HG03520 (cell line): ENCODE results near the gene CAMTA1.
"Not testable (repeated sequence)": the region's sequence is repeated elsewhere in the genome, so short reads cannot be mapped to it uniquely, and the experiment has no call there.

Experiments
- ATAC-seq: cut with Tn5 transposase; IDR thresholded peaks from one replicate; pipeline ENCODE4 v1.9.1; 2021; ENCODE audit warnings: mild to moderate bottlenecking, moderate library complexity; ENCODE audit not compliant: unreplicated experiment

CAMTA1 gene

DNA sequence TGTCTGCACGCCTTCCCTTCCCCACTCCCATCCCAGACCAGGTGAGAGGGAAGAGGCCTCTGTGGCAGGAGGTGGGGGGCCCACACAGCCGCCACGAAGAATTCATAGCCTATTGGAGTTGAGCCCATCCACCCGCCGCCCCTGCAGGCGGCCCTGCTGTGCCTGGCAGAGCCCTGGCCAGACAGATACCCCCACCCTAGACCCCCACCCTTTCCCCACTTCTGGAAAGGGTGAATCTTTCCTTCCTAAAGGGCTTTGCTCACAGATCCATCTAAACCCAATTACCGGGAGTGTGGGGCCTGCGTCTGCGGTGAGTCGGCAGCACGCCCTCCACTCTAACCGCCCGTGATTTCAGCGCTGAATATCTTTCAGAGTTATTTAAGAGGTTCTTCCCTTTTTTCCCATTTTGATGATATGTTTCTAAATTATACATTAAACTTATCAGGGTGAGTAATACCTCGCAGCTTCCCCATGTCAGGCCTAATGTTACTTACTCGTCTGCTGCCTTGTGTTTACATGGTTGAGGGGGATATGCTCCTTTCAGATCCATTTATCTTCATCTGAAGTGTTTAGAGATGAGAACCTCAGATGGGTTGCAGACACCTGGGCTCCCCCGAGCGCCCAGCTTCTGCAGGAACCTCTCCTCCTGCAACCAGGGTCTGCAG lies 802.0 kb downstream of the CAMTA1 start:
- no peak for ATAC-seq

DNA sequence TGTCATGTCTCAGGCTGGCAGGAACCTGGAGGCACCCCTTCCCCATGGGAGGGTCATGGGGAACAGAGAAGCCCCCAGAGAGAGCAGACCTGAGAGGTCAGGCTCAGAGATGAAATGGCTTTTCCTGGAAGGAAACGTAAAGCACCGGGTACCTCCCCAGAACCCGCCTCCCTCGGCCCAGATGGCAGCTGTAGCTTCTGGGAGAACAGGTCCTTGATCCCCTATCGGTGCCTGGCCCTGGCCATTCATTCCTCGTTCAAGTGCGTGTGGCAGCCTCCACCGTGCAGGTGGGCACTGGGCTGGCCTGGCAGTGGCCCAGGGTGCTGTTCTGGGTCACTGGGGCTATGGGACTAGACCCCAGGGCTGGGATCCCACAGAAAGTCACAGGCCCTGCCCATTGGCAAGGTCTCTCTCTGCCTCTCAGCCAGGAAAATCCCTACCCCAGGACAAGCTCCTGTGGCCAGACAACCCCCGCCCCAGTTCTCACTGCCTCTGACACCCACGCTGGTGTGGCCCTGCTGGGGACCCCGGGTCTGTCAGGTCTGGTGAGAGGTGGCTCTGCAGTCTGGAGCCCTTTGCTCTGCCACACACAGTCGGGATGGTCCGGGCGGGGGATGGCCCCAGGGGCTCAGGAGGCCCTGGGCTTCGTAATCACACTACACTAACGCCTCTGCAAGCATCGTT lies 802.7 kb downstream of the CAMTA1 start:
- no peak for ATAC-seq

DNA sequence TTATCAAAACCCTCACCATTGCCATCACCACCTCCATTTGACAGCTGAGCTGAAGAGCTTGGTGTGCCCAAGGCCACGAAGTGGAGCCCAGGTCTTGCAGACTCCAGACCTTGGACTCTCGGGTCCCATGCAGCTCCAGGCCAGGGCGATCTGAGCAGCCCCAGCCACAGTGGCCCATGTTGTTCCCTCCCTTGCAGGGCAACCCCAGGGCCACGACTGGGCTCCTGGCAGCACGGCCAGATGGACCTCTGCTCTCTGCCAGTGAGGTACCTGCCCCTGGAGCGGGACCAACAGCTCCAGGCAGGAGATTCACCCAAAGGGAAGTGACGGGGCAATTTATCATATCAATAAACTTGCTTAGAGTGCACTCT lies 803.2 kb downstream of the CAMTA1 start:
- no peak for ATAC-seq

DNA sequence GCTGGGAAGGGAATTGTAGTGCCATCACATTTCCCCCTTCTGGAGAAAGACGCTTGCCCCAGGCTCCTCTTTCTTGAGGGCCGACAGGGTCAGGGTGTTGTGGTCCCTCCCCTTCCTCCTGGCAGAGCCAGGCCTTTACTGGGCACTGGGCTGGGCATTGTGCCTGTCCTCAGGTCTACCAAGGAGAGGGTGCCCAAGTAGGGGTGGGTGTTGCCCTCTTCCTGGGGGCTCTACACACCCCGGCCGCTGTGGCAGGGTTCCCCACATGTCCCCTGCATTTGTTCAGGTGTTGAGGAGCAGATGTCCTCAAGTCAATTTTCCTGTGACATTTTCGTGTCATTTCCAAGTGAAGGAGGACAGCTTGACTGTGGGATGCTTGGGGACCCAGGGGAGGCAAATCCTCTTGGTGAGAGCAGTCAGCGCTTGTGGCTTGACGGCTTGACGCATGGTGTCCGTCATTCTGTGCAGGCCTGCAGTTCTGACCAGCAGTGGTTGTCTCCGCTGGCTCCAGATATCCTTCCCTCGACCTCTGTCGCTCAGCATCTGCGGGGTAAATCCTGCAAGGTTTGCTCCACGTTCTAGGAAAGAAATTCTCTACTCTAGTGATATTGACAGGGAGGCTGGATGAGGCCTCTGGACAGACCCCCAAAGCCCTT lies 804.0 kb downstream of the CAMTA1 start:
- ATAC-seq, result no peak

DNA sequence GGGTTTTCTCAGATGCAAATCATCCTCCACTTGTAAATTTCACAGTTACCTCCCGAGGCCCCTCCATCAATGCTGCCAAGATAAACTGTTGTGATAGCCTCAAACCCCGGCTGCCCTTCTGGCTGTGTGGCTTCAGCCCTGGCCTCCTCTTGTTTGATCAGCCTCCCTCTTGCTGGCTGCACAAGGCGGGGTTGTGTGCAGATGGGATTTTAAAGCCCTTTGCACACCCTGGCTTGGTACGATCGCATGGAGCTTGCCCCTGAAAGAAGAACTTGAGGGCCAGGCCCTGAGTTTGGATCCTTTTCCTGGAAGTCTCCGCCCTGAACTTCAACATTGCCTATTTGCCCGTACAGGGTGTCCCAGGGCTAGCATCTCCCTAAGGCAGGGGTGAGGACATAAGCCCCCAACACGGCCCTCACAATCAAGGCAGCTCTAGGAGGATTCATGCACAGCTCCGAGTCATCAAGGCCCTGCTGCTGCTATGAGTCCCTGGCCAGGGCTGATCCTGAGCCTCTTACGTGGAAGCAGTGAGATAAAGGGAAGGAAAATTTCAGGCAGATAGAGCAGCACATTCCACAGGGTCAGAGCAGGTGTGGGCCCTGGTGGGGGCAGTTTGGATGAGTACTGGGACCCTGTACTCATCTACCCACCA lies 804.6 kb downstream of the CAMTA1 start:
- no peak for ATAC-seq

DNA sequence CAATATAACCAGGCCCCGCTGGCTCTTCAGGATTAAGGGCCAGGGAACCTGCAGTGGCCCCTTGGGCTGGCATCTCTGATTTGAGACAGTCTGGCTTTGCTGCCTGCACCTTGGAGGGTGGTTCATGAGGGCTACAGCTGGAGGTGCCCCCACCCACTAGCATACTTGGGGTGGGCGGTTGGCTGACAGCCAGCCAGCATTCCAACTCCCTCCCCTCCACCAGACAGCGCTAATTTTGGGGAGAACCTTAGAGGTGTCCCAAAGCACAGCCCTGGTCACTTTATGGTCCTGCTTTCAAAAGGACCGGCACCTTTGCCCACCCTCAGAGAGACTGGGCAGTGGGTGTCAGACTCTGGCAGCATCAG lies 805.2 kb downstream of the CAMTA1 start:
- no peak for ATAC-seq

DNA sequence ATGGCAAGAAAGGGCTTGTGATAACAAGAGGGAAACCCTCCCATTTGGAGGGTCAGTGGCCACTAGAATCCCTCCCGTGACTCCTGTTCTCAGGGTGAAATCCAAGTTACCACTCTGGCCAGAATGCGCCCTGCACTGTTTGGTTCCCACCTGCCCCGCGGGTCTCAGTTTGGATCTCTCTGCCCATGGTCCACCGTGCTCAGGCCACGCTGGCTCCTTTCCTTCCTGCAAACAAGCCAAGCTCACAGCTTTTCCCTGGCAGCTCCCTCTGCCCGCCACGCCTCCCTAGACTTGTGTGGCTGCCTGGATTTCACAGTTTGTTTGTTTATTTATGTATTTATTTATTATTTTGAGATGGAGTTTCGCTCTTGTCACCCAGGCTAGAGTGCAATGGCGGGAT lies 806.3 kb downstream of the CAMTA1 start:
- ATAC-seq, result no peak

DNA sequence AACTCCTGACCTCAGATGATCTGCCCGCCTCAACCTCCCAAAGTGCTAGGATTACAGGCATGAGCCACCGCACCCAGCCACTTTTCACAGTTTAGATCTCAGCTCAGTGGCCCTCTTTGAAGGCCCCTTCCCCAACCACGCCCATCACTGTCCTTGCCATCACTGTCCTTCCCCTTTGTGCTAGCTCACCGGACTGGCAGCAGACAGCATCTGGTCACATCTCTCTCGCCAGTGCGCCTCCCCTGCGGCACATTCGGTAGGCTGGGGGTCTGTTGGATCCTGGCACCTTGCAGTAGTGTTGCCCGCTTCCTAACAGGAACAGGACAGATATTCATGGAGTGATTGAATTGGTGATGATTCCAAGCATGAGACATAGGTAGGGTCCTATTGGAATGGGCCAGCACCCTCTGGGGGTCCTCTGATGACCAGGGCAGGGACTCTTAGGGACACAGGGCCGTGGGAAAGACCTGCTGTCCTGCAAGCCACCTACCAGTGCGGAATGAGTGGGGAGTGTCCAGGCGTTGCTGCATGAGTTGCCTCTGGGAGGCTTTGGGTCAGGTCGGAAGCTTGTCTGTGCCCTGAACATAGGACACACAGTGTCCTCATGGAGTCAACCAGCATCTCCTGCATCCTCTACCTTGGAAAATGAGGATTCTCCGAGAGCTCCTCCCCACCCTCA lies 807.0 kb downstream of the CAMTA1 start:
- no peak for ATAC-seq

DNA sequence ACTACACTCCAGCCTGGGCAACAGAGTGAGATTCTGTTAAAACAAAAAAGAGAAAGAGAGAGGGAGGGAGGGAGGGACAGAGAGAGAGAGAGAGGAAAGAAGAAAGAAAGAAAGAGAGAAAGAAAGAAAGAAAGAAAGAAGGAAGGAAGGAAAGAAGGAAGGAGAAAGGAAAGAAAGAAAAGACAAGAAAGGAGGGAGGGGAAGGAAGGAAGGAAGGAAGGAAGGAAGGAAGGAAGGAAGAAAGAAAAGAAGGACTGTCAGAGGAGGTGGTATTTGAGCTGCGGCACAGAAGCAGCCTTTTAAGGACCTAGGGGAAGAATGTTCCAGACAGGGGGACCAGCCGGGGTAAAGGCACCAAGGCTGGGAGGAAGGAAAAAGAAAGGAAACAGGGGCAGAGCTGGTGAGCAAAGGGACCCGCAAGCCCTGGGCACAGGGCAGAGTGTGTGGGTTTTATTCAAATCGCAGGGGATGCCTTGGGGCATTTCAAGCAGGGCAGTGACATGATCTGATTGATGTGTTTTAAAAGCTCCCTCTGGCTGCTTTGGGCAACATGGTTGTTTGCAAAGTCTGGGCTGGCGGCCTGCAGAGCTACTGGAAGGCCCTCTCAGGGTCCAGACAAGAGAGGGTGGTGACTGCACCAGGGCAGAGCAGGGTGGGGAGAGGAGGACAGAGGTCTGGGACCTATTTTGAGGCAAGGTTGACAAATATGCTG lies 808.9 kb downstream of the CAMTA1 start:
- no peak for ATAC-seq

DNA sequence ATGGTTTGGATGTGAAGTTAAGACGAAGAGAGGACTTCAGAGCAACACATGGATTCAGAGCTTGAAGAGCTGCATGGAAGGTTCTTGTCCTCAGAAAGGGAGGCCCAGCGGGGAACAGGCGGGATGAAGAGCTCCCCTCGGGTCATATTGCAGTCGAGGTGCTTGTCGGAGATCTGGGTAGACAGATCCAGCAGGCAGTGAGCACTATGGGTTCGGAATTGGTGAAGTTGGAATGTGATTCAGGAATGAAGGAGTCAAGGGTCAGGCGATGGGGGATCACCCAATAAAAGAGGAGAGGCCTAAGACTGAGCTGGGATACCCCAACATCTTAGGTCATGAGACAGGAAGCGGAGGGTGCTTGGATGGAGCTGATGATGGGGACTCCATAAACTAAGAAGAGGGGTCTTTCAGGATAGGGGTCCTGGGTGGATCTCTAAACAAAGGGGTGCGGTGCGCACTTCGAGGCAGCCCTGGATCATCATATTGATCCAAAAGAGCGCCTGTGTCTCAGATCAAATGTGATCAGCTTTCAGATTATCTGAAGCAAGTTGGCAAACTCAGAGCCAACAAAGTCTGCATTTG lies 809.6 kb downstream of the CAMTA1 start:
- ATAC-seq, result no peak

DNA sequence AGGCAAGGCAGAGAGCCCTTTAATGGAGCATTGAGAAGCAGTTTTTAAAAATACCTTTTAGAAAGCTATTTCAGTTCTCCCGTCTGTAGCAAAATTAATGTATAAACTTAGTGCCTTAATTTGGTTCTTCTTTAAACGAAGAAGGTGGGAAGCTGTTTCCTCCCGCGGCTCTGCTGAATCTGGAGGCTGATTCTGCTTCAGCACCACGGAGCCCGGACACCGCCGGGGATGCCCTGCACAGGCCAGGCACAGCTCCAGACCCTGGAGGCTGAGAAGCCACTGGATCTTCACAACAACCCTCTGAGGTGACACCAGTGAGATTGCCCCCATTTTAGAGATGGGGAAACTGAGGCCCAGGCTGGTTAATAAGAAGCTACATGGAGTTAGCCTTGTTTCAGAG lies 810.1 kb downstream of the CAMTA1 start:
- no peak for ATAC-seq

DNA sequence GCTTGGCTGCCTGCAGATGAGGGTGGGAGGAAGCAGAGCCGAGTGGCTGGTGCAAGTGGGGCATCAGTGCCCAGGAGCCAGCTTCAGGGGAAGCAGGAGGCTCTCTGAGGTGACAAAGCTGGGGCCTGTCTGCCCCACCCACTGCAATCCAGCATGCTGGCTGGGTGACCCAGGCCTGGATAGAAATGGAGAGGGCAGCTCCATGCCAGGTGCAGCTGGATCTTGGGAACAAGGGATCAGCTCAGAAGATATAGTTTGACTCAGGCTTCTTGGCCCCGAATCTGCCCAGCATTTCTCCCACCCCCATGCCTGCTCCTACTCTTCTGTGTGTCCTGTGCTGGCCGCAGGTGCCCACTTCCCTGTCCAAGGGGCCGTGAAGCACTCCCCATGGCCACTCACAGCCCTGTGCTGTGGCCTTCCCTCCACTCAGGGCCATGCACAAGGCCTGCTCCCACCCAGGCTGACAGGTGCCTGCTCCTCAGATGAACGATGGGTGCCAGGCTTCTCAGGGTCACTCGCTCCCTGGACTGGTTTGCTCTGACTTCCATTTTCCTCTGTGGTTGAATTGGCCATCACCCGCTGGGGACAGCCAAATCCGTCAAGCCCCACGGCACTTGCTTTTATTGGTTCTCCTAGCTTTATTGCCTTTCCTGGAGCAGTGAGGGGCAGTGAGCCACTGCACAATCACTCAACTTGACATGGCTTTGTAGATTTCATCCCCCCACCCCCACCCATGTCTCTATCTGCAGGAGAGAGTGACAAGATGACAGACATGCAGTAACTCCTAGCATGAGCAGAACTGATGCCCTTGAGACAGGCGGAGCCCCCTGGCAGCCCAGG lies 811.1 kb downstream of the CAMTA1 start:
- ATAC-seq, result no peak

DNA sequence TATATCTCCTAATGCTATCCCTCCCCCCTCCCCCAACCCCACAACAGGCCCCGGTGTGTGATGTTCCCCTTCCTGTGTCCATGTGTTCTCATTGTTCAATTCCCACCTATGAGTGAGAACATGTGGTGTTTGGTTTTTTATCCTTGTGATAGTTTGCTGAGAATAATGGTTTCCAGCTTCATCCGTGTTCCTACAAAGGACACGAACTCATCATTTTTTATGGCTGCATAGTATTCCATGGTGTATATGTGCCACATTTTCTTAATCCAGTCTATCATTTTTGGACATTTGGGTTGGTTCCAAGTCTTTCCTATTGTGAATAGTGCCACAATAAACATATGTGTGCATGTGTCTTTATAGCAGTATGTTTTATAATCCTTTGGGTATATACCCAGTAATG lies 812.8 kb downstream of the CAMTA1 start:
- ATAC-seq, result not testable (repeated sequence)

DNA sequence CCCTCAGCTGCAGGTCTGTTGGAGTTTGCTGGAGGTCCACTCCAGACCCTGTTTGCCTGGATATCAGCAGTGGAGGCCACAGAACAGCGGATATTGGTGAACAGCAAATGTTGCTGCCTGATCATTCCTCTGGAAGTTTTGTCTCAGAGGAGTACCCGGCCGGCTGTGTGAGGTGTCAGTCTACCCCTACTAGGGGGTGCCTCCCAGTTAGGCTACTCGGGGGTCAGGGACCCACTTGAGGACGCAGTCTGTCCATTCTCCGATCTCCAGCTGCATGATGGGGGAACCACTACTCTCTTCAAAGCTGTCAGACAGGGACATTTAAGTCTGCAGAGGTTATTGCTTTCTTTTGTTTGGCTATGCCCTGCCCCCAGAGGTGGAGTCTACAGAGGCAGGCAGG lies 819.7 kb downstream of the CAMTA1 start:
- ATAC-seq, result not testable (repeated sequence)

DNA sequence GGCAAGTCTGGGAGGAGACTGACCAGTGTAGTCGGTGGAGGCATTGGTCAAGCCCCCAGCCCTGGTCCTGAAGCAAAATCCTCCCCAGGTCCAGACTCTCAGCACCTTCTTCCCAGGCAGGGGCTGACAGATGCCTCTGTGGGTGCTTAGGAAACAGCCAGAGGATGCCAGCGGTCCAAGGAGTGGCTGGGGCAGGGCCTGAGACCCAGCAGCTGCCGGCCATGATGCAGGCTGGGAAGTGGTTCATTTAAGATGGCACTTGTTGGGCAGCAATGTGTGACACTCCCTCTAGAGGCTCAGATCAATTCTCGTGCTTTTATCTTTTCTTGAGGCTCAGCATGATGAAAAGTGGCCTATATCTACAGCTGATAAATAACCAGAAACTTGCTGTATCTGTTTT lies 820.8 kb downstream of the CAMTA1 start:
- no peak for ATAC-seq

DNA sequence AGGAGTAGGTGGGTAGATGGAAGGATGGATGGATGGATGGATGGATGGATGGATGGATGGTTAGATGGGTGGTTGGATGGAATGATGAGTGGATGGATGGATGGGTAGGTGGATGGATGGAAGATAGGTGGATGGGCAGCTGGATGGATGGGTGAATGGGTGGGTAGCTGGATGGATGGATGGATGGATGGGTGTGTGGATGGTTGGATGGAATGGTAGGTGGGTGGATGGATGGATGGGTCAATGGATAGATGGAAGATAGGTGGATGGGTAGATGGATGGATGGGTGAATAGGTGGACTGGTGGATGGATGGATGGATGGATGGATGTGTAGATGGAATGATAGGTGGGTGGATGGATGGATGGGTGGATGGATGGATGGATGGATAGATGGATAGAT lies 821.8 kb downstream of the CAMTA1 start:
- no peak for ATAC-seq

DNA sequence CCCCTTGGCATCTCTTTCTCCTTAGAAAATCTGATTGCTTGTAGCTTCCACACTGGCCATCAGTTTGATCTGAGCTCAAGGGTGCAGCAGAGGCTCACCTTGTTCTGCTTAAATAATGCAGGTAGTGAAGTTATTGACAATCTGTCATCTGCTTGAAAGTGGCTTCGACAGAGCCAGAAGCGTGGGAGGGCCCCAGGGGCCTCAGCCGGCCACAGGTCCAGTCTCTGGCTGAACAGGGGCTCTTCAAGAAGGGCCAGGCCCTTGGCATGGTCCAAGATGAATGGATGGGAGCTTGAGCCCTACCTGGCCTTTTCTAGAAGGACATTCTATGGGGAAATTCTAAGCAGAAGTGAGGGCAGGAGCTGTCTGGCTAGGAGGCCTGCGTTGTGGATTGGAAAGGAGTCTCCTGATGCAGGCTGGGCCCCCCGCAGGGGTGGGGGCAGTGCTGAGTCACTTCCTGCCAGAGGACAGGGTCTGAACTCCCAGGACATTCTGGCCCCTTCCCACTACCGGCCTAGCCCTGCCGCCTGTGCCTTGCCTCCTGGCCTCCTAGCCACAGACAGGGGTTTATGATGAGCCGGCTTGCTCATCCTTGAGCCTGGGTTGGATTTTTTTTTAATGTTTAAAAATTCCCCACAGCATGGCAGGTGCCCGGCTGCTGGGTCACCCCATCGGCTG lies 823.5 kb downstream of the CAMTA1 start:
- ATAC-seq, result no peak

DNA sequence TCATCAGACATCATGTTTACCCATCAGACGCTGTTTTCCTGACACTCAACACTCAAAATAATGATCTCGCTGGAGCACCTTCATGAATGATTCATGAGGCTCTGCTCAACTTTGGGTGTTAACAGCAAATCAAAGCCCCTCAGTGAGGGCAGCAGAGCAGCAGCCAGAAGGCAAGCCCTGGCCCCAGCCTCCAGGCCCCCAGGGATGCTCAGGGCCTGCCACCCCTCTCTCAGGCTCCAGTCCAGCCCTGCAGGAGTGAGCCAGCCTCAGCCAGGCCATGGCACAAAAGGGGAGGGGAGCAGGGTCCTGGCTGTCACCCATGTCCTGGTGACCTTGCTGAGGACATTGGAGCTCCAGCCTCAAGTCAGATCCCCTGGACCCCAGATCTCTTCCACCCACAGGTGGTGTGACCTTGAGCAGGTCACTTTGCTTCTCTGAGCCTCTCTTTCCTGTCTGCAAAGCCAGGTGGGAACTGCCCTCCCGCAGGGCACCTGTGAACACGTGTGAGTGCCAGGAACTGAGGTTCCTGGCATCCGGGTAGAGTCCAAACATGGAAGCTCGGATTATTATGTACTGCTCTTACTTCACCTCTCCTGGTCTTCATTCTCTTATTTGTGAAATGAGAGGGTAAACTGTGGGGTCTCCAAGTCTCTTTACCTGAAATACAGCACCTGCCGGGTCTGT lies 824.2 kb downstream of the CAMTA1 start:
- no peak for ATAC-seq
